ENCODE measurements around the gene CFLAR. TPM values are rescaled to one million over a fixed set of nuclear protein-coding genes. Genes with fewer than 3 reads are reported as not detected.

CFLAR gene
- total RNA-seq, 4 donors from 2014 or later, result 145 to 346 (median 176) TPM

GRCh38 chr2:201152517-201152916 is 36.6 kb downstream of the CFLAR start:
- TF ChIP-seq CTCF (IDR thresholded peaks at IDR 0.05) (no peak), EP300 (IDR thresholded peaks at IDR 0.05) (no peak), POLR2A (IDR thresholded peaks at IDR 0.05) (no peak)
- no peak for ATAC-seq
- no peaks in the 10 kb centered on the region for H3K9me3 ChIP-seq
- 100% methylated on average over 1 of the region's 1 CpG for WGBS, 2 donors (ENCODE audit: low coverage in 1 of 2)
- no peaks in the 10 kb centered on the region for H3K27me3 ChIP-seq
- H3K4me1 ChIP-seq, result peaks cover 4 to 56% (median 14%) of the 10 kb centered on the region in 3 donors
- H3K27ac ChIP-seq, result peak overlapping the region in 3 of 4 donors; percentile 68 to 79 (median 79)
- H3K4me3 ChIP-seq, result no peak overlapping the region
- peaks cover 0 to 82% of the 10 kb centered on the region in 2 donors for H3K36me3 ChIP-seq

- no peak for ATAC-seq
Observed at GRCh38 chr2:201152999-201153815, 37.2 kb downstream of the CFLAR start.

GRCh38 chr2:201154615-201155399 is 38.8 kb downstream of the CFLAR start:
- Histone ChIP-seq H3K9me3 (no peaks in the 10 kb centered on the region), H3K27me3 (no peaks in the 10 kb centered on the region), H3K4me3 (no peak overlapping the region), H3K36me3 (peaks cover 0 to 96% of the 10 kb centered on the region in 2 donors), H3K4me1 (peaks cover 0 to 57% (median 16%) of the 10 kb centered on the region in 3 donors), H3K27ac (peak overlapping the region in 2 of 4 donors; percentile 22 to 38)
- TF ChIP-seq EP300 (IDR thresholded peaks at IDR 0.05) (no peak), CTCF (IDR thresholded peaks at IDR 0.05) (no peak), POLR2AphosphoS5 (IDR thresholded peaks at IDR 0.05) (no peak), POLR2A (IDR thresholded peaks at IDR 0.05) (no peak)
- WGBS, 2 donors (ENCODE audit: low coverage in 1 of 2), result 75 to 80% methylated on average over 5 to 9 of the region's 9 CpGs
- ATAC-seq, result no peak

More at GRCh38 chr2:201152999-201153815, 37.2 kb downstream of the CFLAR start:
- H3K4me1 ChIP-seq, result peaks cover 4 to 61% (median 20%) of the 10 kb centered on the region in 3 donors
- H3K9me3 ChIP-seq, result no peaks in the 10 kb centered on the region
- H3K4me3 ChIP-seq, result no peak overlapping the region
- TF ChIP-seq POLR2AphosphoS5 (IDR thresholded peaks at IDR 0.05) (no peak), POLR2A (IDR thresholded peaks at IDR 0.05) (no peak), CTCF (IDR thresholded peaks at IDR 0.05) (no peak), EP300 (IDR thresholded peaks at IDR 0.05) (no peak)
- peaks cover 0 to 88% of the 10 kb centered on the region in 2 donors for H3K36me3 ChIP-seq
- 81 to 87% methylated on average over 5 to 6 of the region's 6 CpGs for WGBS, 2 donors (ENCODE audit: low coverage in 1 of 2)
- no peaks in the 10 kb centered on the region for H3K27me3 ChIP-seq
- peak overlapping the region in 3 of 4 donors; percentile 68 to 79 (median 79) for H3K27ac ChIP-seq

- TF ChIP-seq EP300 (IDR thresholded peaks at IDR 0.05), result no peak
- TF ChIP-seq CTCF (IDR thresholded peaks at IDR 0.05), result no peak
- TF ChIP-seq POLR2A (IDR thresholded peaks at IDR 0.05), result no peak
- TF ChIP-seq POLR2AphosphoS5 (IDR thresholded peaks at IDR 0.05), result no peak
- no peak overlapping the region for H3K4me3 ChIP-seq
- peaks cover 0 to 45% (median 10%) of the 10 kb centered on the region in 3 donors for H3K4me1 ChIP-seq
- WGBS, 2 donors (ENCODE audit: low coverage in 1 of 2), result 76 to 84% methylated on average over 5 to 6 of the region's 6 CpGs
- H3K27ac ChIP-seq, result no peak overlapping the region
- ATAC-seq, result no peak
- no peaks in the 10 kb centered on the region for H3K27me3 ChIP-seq
- peaks cover 0 to 96% of the 10 kb centered on the region in 2 donors for H3K36me3 ChIP-seq
- no peaks in the 10 kb centered on the region for H3K9me3 ChIP-seq
Observed at GRCh38 chr2:201156036-201156435, 40.1 kb downstream of the CFLAR start.
